Fibroblast of lung (primary cell): ENCODE measurements around the gene PDLIM7. TPM values are rescaled to one million over a fixed set of nuclear protein-coding genes. Genes with fewer than 3 reads are reported as not detected.
"Not testable (repeated sequence)": the region's sequence is repeated elsewhere in the genome, so short reads cannot be mapped to it uniquely, and the experiment has no call there.

ENCODE experiments used
- DNase-seq, 2 donors: peaks; one replicate each; pipeline versions ENCODE4 v3.0.0 to v3.0.0-alpha.2; 2010; ENCODE audit warnings: low read depth in 2 of 2
- H2AFZ ChIP-seq: 2 replicates; pipeline ENCODE4 v1.5.1; 2012; ENCODE audit warnings: low read length, control low read depth, inconsistent platforms
- H3K27ac ChIP-seq: 2 replicates; pipeline ENCODE4 v1.5.1; 2011; ENCODE audit warnings: low read length, control low read depth; ENCODE audit not compliant: insufficient read depth
- H3K27me3 ChIP-seq: 2 replicates; pipeline ENCODE4 v1.5.1; 2011; ENCODE audit warnings: mild to moderate bottlenecking, low read length; ENCODE audit not compliant: control insufficient read depth, insufficient read depth
- H3K36me3 ChIP-seq: 2 replicates; pipeline ENCODE4 v1.5.1; 2011; ENCODE audit warnings: low read length; ENCODE audit not compliant: control insufficient read depth, insufficient read depth
- H3K4me1 ChIP-seq: 2 replicates; pipeline ENCODE4 v1.5.1; 2011; ENCODE audit warnings: low read length; ENCODE audit not compliant: control insufficient read depth, insufficient read depth; ENCODE audit errors: extremely low read depth
- H3K4me2 ChIP-seq: 2 replicates; pipeline ENCODE4 v1.5.1; 2011; ENCODE audit warnings: low read length, control low read depth; ENCODE audit not compliant: insufficient read depth; ENCODE audit errors: extremely low read depth
- H3K4me3 ChIP-seq, 4 experiments: fragments of 200-600 bp in 1 of 4; sonication (generic) in 1 of 4; replicated peaks in 1 of 4; 2 replicates each; pipeline ENCODE4 v1.5.1; 2011 to 2016; ENCODE audit warnings: low read length in 4 of 4, low read depth in 3 of 4, mild to moderate bottlenecking in 3 of 4, control low read depth in 2 of 4, inconsistent platforms in 1 of 4, mixed read lengths in 1 of 4; ENCODE audit not compliant: insufficient read depth in 1 of 4; ENCODE audit errors: control extremely low read depth in 1 of 4
- H3K79me2 ChIP-seq: 2 replicates; pipeline ENCODE4 v1.5.1; 2012; ENCODE audit warnings: mild to moderate bottlenecking, low read length, inconsistent platforms; ENCODE audit not compliant: control insufficient read depth, insufficient read depth
- H3K9ac ChIP-seq: 2 replicates; pipeline ENCODE4 v1.5.1; 2011; ENCODE audit warnings: mild to moderate bottlenecking, low read length, control low read depth; ENCODE audit not compliant: insufficient read depth
- H3K9me3 ChIP-seq: 2 replicates; pipeline ENCODE4 v1.5.1; 2012; ENCODE audit warnings: low read depth, low read length; ENCODE audit not compliant: control insufficient read depth, insufficient read depth
- H4K20me1 ChIP-seq: 2 replicates; pipeline ENCODE4 v1.5.1; 2011; ENCODE audit warnings: low read length; ENCODE audit not compliant: control insufficient read depth, insufficient read depth; ENCODE audit errors: extremely low read depth
- EZH2 ChIP-seq: IDR thresholded peaks from 2 replicates; pipeline ENCODE4 v1.5.1; 2012; ENCODE audit warnings: low read length, control low read depth, mild to moderate bottlenecking; ENCODE audit errors: missing control alignments
- polyA plus RNA-seq, 2 donors: library from polyadenylated mRNA; depleted of rRNA in 1 of 2; stranded (reverse) in 1 of 2; unstranded in 1 of 2; fragments of >200 nt; gene quantifications; 2 replicates each; pipeline ENCODE4 v1.2.1, GENCODE V29; 2011 to 2012; ENCODE audit warnings: missing spikeins in 1 of 2
- total RNA-seq: library from RNA; depleted of rRNA; stranded (reverse); fragments of >200 nt; gene quantifications from 2 replicates; pipeline ENCODE4 v1.2.1, GENCODE V29; 2014
- TF ChIP-seq, protein P1 (sequence below), 2 donors: IDR thresholded peaks in 1 of 2; conservative IDR thresholded peaks in 1 of 2; 1 replicate in 1 of 2; 2 replicates in 1 of 2; pipeline ENCODE4 v1.5.1; 2011 to 2012; ENCODE audit warnings: low read length in 2 of 2, control low read depth in 1 of 2, inconsistent platforms in 1 of 2, low read depth in 1 of 2, mild to moderate bottlenecking in 1 of 2

The PDLIM7 gene
- total and polyA plus RNA-seq, 2 donors (not counting 1 experiment from before 2014, with no cell fraction given) = 65.2 to 245 TPM

DNA sequence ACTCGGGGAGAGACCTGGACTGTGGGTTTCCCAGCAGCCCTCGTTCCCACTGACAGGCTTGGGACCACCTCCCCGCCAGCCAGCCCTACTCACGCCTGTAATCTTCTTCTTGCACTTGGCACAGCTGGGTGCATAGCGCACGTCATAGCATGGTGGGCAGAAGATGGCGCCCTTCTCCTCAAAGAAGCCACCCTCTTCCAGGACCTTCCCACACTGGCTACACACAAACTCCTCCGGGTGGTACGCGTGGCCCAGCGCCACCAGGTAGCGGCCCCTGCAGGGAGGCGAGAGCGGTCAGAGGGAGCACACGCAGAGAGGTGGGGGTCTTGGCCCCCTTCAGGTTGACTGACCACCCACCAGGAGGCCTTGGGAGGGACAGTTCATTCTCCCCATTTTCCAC lies 9.4 kb downstream of the PDLIM7 start:
- H3K79me2 ChIP-seq = peaks cover 29% of the 10 kb centered on the region

DNA sequence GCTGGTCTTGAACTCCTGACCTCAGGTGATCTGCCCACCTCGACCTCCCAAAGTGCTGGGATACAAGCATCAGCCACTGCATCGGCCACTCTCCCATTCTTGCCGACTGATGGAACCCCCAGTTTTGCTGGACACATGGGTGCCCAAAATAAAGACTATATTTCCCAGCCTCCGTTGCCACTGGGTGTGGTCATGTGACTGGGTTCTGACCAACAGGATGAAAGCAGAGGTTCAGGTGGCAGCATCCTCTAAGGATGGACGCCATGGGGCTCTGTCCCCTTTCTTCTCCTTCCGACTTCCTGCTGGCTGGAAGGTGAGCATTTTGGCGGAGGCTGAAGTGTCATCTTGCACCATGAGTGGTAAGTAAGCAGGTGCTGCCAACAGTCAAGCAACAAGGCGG lies 10.3 kb downstream of the PDLIM7 start:
- TF ChIP-seq, protein P1, sequence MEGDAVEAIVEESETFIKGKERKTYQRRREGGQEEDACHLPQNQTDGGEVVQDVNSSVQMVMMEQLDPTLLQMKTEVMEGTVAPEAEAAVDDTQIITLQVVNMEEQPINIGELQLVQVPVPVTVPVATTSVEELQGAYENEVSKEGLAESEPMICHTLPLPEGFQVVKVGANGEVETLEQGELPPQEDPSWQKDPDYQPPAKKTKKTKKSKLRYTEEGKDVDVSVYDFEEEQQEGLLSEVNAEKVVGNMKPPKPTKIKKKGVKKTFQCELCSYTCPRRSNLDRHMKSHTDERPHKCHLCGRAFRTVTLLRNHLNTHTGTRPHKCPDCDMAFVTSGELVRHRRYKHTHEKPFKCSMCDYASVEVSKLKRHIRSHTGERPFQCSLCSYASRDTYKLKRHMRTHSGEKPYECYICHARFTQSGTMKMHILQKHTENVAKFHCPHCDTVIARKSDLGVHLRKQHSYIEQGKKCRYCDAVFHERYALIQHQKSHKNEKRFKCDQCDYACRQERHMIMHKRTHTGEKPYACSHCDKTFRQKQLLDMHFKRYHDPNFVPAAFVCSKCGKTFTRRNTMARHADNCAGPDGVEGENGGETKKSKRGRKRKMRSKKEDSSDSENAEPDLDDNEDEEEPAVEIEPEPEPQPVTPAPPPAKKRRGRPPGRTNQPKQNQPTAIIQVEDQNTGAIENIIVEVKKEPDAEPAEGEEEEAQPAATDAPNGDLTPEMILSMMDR (conservative IDR thresholded peaks at IDR 0.05 in 1 of 2, IDR thresholded peaks at IDR 0.05 in 1 of 2; ENCODE audit: low read depth in 1 of 2, low read length in 2 of 2) = no peak
- no peak for TF ChIP-seq EZH2
- H3K27me3 ChIP-seq = no peaks in the 10 kb centered on the region
- no peaks in the 10 kb centered on the region for H3K9me3 ChIP-seq
- no peak overlapping the region for H3K9ac ChIP-seq
- peaks cover 20% of the 10 kb centered on the region for H3K79me2 ChIP-seq
- no peak overlapping the region for H3K4me3 ChIP-seq
- H3K4me2 ChIP-seq = no peak overlapping the region
- H3K27ac ChIP-seq = no peak overlapping the region
- DNase-seq = no peak
- peaks cover 4% of the 10 kb centered on the region for H3K4me1 ChIP-seq
- H3K36me3 ChIP-seq = peaks cover 70% of the 10 kb centered on the region
- no peaks in the 10 kb centered on the region for H4K20me1 ChIP-seq
- no peak overlapping the region for H2AFZ ChIP-seq

More for the DNA sequence above, 9.4 kb downstream of the PDLIM7 start:
- no peaks in the 10 kb centered on the region for H3K9me3 ChIP-seq
- no peak overlapping the region for H3K9ac ChIP-seq
- no peak overlapping the region for H3K4me2 ChIP-seq
- H3K4me3 ChIP-seq = no peak overlapping the region
- H3K4me1 ChIP-seq = peaks cover 6% of the 10 kb centered on the region
- no peak for DNase-seq
- H2AFZ ChIP-seq = no peak overlapping the region
- peaks cover 73% of the 10 kb centered on the region for H3K36me3 ChIP-seq
- H3K27ac ChIP-seq = no peak overlapping the region
- no peaks in the 10 kb centered on the region for H4K20me1 ChIP-seq
- no peaks in the 10 kb centered on the region for H3K27me3 ChIP-seq
- no peak for TF ChIP-seq EZH2
- TF ChIP-seq, protein P1 (conservative IDR thresholded peaks at IDR 0.05 in 1 of 2, IDR thresholded peaks at IDR 0.05 in 1 of 2; ENCODE audit: low read depth in 1 of 2, low read length in 2 of 2) = no peak

DNA sequence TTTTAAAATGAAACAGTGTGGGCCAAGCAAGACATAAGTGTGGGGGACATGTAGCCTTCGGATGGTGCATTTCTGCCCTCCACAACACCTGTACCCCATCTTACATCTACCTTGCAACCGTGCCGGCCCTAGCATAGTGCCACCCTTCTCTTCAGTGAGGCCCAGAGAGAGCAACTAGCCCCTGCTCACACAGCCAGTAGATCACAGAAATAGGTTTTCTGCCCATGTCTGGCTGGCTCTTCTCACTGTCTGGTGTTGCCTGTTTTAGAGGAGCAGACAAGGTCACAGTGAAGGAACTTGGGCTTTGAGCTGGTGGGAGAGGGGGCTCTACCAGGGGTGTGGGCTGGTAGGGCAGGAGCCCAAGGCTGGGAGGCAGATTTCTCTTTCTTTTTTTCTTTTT lies 11.1 kb downstream of the PDLIM7 start:
- peaks cover 70% of the 10 kb centered on the region for H3K36me3 ChIP-seq
- no peaks in the 10 kb centered on the region for H3K9me3 ChIP-seq
- peaks cover 9% of the 10 kb centered on the region for H3K4me1 ChIP-seq
- no peak overlapping the region for H3K4me3 ChIP-seq
- H2AFZ ChIP-seq = no peak overlapping the region
- H3K9ac ChIP-seq = no peak overlapping the region
- H3K4me2 ChIP-seq = no peak overlapping the region
- H3K79me2 ChIP-seq = peaks cover 17% of the 10 kb centered on the region
- no peaks in the 10 kb centered on the region for H4K20me1 ChIP-seq
- no peak for DNase-seq
- no peak overlapping the region for H3K27ac ChIP-seq
- H3K27me3 ChIP-seq = no peaks in the 10 kb centered on the region
- TF ChIP-seq EZH2 = no peak
- TF ChIP-seq, protein P1 (conservative IDR thresholded peaks at IDR 0.05 in 1 of 2, IDR thresholded peaks at IDR 0.05 in 1 of 2; ENCODE audit: low read depth in 1 of 2, low read length in 2 of 2) = no peak

DNA sequence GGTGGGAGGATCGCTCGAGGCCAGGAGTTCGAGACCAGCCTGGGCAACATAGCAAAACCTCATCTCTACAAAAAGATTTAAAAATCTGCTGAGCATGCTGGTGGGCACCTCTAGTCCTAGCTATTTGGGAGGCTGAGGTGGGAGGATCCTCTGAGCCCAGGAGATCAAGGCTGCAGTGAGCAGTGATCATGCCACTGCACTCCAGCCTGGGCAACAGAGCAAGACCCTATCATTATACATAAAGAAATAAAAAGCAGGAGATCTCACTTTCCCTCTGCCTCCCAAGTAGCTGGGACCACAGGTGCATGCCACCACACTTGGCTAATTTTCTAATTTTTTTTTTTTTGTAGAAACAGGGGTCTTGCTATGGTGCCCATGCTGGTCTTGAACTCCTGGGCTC lies 11.7 kb downstream of the PDLIM7 start:
- H3K9me3 ChIP-seq, H3K4me3 ChIP-seq, H3K9ac ChIP-seq, H3K27ac ChIP-seq, H3K4me1 ChIP-seq, H4K20me1 ChIP-seq, H3K27me3 ChIP-seq, H3K4me2 ChIP-seq, H2AFZ ChIP-seq, DNase-seq: not testable (repeated sequence)
- peaks cover 12% of the 10 kb centered on the region for H3K79me2 ChIP-seq
- peaks cover 65% of the 10 kb centered on the region for H3K36me3 ChIP-seq
